Lower leg skin (tissue), 4 donors: ENCODE results near the gene SLC27A4. TPM values are rescaled to one million over a fixed set of nuclear protein-coding genes. Genes with fewer than 3 reads are reported as not detected.

Experiments
- DNase-seq, 2 donors: peaks; one replicate each; pipeline ENCODE4 v3.0.0-alpha.2; 2019; ENCODE audit warnings: low spot score in 2 of 2
- H3K4me3 ChIP-seq: fragments of 200-600 bp; sonication (generic); 2 replicates; pipeline ENCODE4 v1.5.1; 2017; ENCODE audit warnings: mild to moderate bottlenecking, low read depth; ENCODE audit not compliant: poor library complexity, severe bottlenecking
- POLR2A ChIP-seq, 2 donors: fragments of 450-650 bp; IDR thresholded peaks; one replicate each; pipeline ENCODE4 v1.6.1; 2016 to 2017; ENCODE audit warnings: antibody characterized with exemption in 2 of 2, mild to moderate bottlenecking in 1 of 2, moderate library complexity in 1 of 2
- WGBS, 2 donors: methylation state at CpG; one replicate each; pipeline ENCODE4 v1.1.5; 2018; 5-methylcytosine and 5-hydroxymethylcytosine counted together
- intact Hi-C: fragments of 100-400 bp; cut with DNase I; formaldehyde crosslinking; loops from one replicate; pipeline ENCODE4 v1.15.0; 2023; ENCODE audit warnings: low total_unique reads
- total RNA-seq, 4 donors: library from RNA; depleted of rRNA; stranded (reverse); fragments of >200 nt; gene quantifications; one replicate each; pipeline ENCODE4 v1.1.0, GENCODE V29; 2016
- TF ChIP-seq, protein P1 (sequence below), 3 donors: fragments of 450-650 bp; IDR thresholded peaks; one replicate each; pipeline ENCODE4 v1.5.1; 2016; ENCODE audit warnings: antibody characterized with exemption in 3 of 3, mild to moderate bottlenecking in 3 of 3, moderate library complexity in 2 of 3

SLC27A4 gene
- total RNA-seq, 4 donors from 2014 or later: 64.7 to 105 (median 73.3) TPM

DNA sequence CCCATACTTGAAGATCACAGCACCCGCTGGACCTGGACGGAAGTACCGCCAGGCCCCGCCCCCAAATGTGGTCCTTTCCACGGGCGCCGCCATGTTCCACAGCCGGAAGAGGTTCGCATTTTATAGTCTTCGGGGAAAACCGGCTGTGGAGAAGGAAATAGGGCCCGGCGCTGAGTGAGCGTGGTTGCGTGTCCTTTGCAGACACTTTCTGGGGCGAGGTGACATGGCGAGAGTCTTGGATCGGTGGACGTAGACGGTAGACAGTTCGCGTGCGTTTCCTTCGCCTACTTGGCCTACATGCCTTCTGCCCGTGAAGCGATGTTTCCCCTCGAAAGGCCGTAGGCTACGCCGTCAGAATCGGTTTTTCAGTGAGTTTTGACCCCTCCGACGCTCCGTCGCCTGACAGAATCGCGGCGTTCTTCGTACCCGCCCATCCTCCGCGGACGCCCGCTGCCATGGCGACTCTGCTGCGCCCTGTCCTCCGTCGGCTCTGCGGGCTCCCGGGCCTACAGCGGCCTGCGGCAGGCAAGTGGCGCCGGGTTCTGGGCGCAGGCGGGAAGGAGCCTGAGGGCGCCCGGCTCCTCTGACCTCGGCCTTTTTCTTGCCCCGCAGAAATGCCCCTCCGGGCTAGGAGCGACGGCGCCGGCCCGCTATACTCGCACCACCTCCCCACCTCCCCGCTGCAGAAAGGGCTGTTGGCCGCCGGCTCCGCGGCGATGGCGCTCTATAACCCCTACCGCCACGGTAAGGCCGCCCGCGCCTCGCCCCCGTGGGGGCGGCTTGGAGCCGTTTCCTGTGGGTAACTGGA is 17.7 kb upstream of the SLC27A4 start, which contains the start of the genes COQ4 and TRUB2:
Gene COQ4 (plus strand): TSS at position 436 of the 808 bp plus-strand sequence. CDS start 20 bp downstream, at position 456.
Gene TRUB2 (minus strand): TSS at position 44 of the 808 bp plus-strand sequence. CDS start 39 bp downstream, at position 5.
- intact Hi-C loops: no loop called here
- WGBS, 2 donors: 0% methylated on average over 50 to 79 of the region's 83 CpGs
- peak; percentile 94 to 99 for DNase-seq
- TF ChIP-seq, protein P1, sequence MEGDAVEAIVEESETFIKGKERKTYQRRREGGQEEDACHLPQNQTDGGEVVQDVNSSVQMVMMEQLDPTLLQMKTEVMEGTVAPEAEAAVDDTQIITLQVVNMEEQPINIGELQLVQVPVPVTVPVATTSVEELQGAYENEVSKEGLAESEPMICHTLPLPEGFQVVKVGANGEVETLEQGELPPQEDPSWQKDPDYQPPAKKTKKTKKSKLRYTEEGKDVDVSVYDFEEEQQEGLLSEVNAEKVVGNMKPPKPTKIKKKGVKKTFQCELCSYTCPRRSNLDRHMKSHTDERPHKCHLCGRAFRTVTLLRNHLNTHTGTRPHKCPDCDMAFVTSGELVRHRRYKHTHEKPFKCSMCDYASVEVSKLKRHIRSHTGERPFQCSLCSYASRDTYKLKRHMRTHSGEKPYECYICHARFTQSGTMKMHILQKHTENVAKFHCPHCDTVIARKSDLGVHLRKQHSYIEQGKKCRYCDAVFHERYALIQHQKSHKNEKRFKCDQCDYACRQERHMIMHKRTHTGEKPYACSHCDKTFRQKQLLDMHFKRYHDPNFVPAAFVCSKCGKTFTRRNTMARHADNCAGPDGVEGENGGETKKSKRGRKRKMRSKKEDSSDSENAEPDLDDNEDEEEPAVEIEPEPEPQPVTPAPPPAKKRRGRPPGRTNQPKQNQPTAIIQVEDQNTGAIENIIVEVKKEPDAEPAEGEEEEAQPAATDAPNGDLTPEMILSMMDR (IDR thresholded peaks at IDR 0.05): no peak
- TF ChIP-seq POLR2A (IDR thresholded peaks at IDR 0.05): no peak
- H3K4me3 ChIP-seq: peak within 1 kb of the TSS; percentile 91

DNA sequence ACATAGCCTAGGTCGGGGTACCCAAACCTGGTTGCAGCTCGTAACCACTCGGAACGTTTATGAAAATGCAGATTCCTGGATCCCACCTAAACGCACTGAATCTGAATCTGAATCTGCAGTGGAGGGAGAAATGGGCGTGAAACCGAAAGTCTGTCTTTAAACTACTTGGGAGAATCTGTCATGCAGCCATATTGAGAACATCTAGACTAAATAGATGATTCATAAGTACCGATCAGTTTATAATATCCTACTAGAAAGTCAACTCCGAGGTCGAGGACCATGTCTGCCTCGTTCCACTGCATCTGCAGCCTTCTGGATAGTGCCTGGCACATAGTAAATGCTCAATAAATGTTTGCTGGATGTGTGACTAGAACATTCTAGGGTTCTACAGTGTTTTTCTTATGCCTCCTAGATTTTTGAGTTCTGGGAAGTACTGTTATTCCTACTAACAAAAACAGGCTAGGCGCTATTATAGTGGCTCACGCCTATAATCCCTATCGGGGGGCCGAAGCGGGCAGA is 17.1 kb upstream of the SLC27A4 start:
- DNase-seq: no peak
- intact Hi-C loops: no loop called here
- 22 to 25% methylated on average over 16 of the region's 16 CpGs for WGBS, 2 donors
- TF ChIP-seq POLR2A (IDR thresholded peaks at IDR 0.05): no peak
- TF ChIP-seq, protein P1 (IDR thresholded peaks at IDR 0.05): no peak
- peak overlapping the region; percentile 91 for H3K4me3 ChIP-seq

DNA sequence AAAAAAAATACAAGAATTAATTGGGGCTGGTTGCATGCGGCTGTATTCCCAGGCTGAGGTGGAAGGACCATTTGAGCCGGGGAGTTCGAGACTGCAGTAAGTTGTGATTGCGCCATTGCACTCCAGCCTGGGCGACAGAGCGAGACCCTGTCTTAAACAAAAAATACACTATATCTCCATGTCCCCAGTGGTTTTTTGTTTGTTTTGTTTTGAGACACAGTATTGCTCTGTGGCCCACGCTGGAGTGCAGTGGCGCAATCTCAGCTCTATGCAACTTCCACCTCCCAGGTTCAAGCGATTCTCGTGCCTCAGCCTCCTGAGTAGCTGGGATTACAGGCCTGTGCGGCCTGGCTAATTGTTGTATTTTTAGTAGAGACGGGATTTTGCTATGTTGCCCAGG is 16.5 kb upstream of the SLC27A4 start:
- intact Hi-C loops: no loop called here
- WGBS, 2 donors: 83 to 85% methylated on average over 12 of the region's 12 CpGs
- DNase-seq: no peak
- TF ChIP-seq, protein P1 (IDR thresholded peaks at IDR 0.05): no peak
- TF ChIP-seq POLR2A (IDR thresholded peaks at IDR 0.05): no peak
- no peak overlapping the region for H3K4me3 ChIP-seq

DNA sequence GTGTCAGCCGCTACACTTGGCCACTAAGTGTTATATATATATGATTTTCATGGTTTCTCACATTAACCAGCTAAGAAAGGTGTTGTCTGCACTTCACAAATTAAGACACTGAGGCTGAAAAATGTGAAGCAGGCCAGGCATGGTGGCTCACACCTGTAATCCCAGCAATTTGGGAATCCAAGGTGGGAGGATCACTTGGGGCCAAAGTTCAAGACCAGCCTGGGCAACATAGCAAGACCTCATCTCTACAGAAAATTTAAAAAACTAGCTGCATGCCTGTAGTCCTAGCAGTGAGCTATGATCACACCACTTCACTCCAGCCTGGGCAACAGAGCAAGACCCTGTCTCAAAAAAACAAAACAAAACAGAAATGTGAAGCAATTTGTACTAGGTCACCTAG is 15.9 kb upstream of the SLC27A4 start:
- no peak for TF ChIP-seq POLR2A (IDR thresholded peaks at IDR 0.05)
- TF ChIP-seq, protein P1 (IDR thresholded peaks at IDR 0.05): no peak
- intact Hi-C loops: no loop called here
- DNase-seq: no peak
- H3K4me3 ChIP-seq: no peak overlapping the region
- WGBS, 2 donors: 94 to 100% methylated on average over 1 of the region's 1 CpG

DNA sequence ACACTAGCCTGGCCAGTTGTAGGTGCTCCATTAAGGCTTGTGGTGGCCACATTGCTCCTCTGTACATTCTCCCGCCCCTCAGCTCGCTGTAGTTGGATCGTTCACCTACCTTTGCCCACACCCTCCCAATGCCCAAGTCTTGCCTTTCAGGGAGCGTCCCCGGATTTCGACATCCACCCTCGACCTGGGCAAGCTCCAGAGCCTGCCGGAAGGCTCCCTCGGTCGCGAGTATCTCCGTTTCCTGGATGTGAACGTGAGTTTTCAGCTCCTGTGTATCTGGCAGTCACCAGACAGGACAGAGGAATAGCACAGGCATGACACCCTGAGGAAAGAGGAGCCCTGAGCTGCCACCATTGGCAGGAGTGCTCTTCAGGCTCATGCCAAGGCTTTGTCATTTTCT is 14.7 kb upstream of the SLC27A4 start:
- intact Hi-C loops: no loop called here
- 60 to 66% methylated on average over 13 of the region's 13 CpGs for WGBS, 2 donors
- no peak for TF ChIP-seq POLR2A (IDR thresholded peaks at IDR 0.05)
- TF ChIP-seq, protein P1 (IDR thresholded peaks at IDR 0.05): no peak
- H3K4me3 ChIP-seq: no peak overlapping the region
- no peak for DNase-seq
